GM18502 (cell line): ENCODE results near the gene CERKL.
"Not testable (repeated sequence)": the region's sequence is repeated elsewhere in the genome, so short reads cannot be mapped to it uniquely, and the experiment has no call there.

Source experiments
- ATAC-seq: cut with Tn5 transposase; IDR thresholded peaks from one replicate; pipeline ENCODE4 v1.9.1; 2021; ENCODE audit warnings: mild to moderate bottlenecking; ENCODE audit not compliant: unreplicated experiment, poor library complexity

Gene CERKL

GRCh38 chr2:181656450-181657291, at the start of gene CERKL:
TSS of gene CERKL (minus strand) at chr2:181657105. CDS start at chr2:181657006, 99 bp downstream.
- peak; percentile 95 for ATAC-seq

- not testable (repeated sequence) for ATAC-seq
Measured at GRCh38 chr2:181702519-181702918, 45.6 kb upstream of the CERKL start.

- ATAC-seq, result no peak
Measured at GRCh38 chr2:181698223-181698622, 41.3 kb upstream of the CERKL start.

GRCh38 chr2:181697571-181697970, 40.7 kb upstream of the CERKL start:
- no peak for ATAC-seq

GRCh38 chr2:181697126-181697525, 40.2 kb upstream of the CERKL start:
- ATAC-seq, result no peak

GRCh38 chr2:181694271-181694670, 37.4 kb upstream of the CERKL start:
- no peak for ATAC-seq

GRCh38 chr2:181690860-181691259, 34.0 kb upstream of the CERKL start:
- no peak for ATAC-seq

GRCh38 chr2:181686576-181687185, 29.8 kb upstream of the CERKL start:
- ATAC-seq, result no peak

GRCh38 chr2:181685150-181685688, 28.3 kb upstream of the CERKL start:
- no peak for ATAC-seq

GRCh38 chr2:181684454-181685149, 27.7 kb upstream of the CERKL start:
- ATAC-seq, result no peak

- no peak for ATAC-seq
Measured at GRCh38 chr2:181683518-181684453, 26.9 kb upstream of the CERKL start.

GRCh38 chr2:181682795-181683517, 26.1 kb upstream of the CERKL start:
- ATAC-seq, result no peak

- ATAC-seq, result no peak
Measured at GRCh38 chr2:181682026-181682789, 25.3 kb upstream of the CERKL start.

- ATAC-seq, result no peak
Measured at GRCh38 chr2:181680937-181681811, 24.3 kb upstream of the CERKL start.

GRCh38 chr2:181680055-181680936, 23.4 kb upstream of the CERKL start, which contains the start of gene NEUROD1:
TSS of gene NEUROD1 (minus strand) at chr2:181680517. CDS start at chr2:181678860, 1,657 bp downstream.
- no peak for ATAC-seq

- ATAC-seq, result no peak
Measured at GRCh38 chr2:181679544-181679979, 22.7 kb upstream of the CERKL start.
